Measurements from ENCODE around the gene PGA5. TPM values are rescaled to one million over a fixed set of nuclear protein-coding genes. Genes with fewer than 3 reads are reported as not detected.
A peak's percentile ranks its signal among the peaks of the same experiment; 100 is the strongest.

PGA5 gene
- polyA plus RNA-seq, 4 donors, result 0.43 to 3.8 (median 0.72) TPM

DNA sequence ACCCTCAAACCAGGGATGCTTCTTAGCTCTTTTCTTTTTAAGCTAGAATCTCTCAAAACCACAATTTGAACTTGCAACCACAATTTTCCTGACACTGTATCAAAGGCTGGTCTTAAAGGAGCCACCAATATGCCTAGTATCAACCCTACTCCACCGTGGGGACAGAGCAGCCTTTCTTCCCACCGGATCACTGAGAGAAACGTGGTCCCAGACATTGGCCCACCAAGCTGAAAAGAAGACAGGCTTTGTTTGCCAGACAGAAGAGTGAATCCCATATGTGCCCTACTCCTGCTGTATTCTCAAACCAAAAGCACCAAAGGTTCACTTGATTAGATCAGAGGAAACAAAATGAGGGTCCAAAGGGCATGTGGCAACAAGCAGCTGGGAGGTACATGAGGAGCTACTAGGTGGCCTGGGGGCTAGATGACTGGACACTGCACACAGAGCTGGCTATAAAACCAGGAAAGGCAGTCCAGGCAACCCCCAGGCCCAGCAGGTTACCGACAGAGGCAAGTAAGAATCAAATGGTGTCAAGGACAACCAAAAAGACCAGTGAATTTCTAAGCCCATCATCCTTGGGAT lies 57.8 kb downstream of the PGA5 start:
- H3K36me3 ChIP-seq (ENCODE audit: control insufficient read depth in 3 of 3, insufficient read depth in 2 of 3, low read depth in 1 of 3, low read length in 3 of 3), result peaks cover 17 to 52% (median 24%) of the 10 kb centered on the region in 3 donors
- peak; percentile 75 to 85 for DNase-seq
- 21 to 64% (median 41%) methylated on average over 4 of the region's 4 CpGs for WGBS, 3 donors
- H3K27ac ChIP-seq (ENCODE audit: low read depth in 1 of 3, low read length in 2 of 3), result no peak overlapping the region
- no peaks in the 10 kb centered on the region for H3K9me3 ChIP-seq (ENCODE audit: control insufficient read depth in 2 of 2, insufficient read depth in 1 of 2, low read depth in 1 of 2, low read length in 1 of 2)
- H3K27me3 ChIP-seq (ENCODE audit: control insufficient read depth in 3 of 3, insufficient read depth in 3 of 3, low read length in 3 of 3), result peaks cover 0 to 2% (median 0%) of the 10 kb centered on the region in 3 donors
- H3K4me1 ChIP-seq (ENCODE audit: control insufficient read depth in 3 of 3, insufficient read depth in 2 of 3, low read depth in 1 of 3, low read length in 2 of 3), result peaks cover 3 to 17% (median 8%) of the 10 kb centered on the region in 3 donors
- H3K4me3 ChIP-seq (ENCODE audit: low read depth in 1 of 3, low read length in 3 of 3), result no peak overlapping the region
- no peak for FAIRE-seq

Other genes with a start within 250 kb of the PGA5 start
- gene CD5, start 138.7 kb upstream of the PGA5 start, polyA plus RNA-seq, result 1 to 10 TPM in 1 of 4 donors, under 1 TPM in 3; 0.22 to 1.0 (median 0.86) TPM
- gene VPS37C, start 79.7 kb upstream of the PGA5 start, polyA plus RNA-seq, result 10 to 100 TPM; 17.8 to 40.4 (median 30.9) TPM
- 10 to 100 TPM in 2 of 4 donors, 1 to 10 TPM in 1, under 1 TPM in 1; 0.47 to 86.2 (median 8.5) TPM for gene PGA3, start 37.7 kb upstream of the PGA5 start, polyA plus RNA-seq
- gene PGA4, start 18.8 kb upstream of the PGA5 start, polyA plus RNA-seq, result 10 to 100 TPM in 1 of 4 donors, 1 to 10 TPM in 3; 5.4 to 49.3 (median 6.6) TPM
- gene VWCE, start 54.1 kb downstream of the PGA5 start, polyA plus RNA-seq, result 1 to 10 TPM in 3 of 4 donors, under 1 TPM in 1; 0.67 to 3.2 (median 2.1) TPM
- 100 to 1,000 TPM; 137 to 165 (median 153) TPM for gene DDB1, start 91.9 kb downstream of the PGA5 start, polyA plus RNA-seq
- 1,000 to 10,000 TPM in 1 of 4 donors, 100 to 1,000 TPM in 3; 240 to 1,038 (median 445) TPM for gene TKFC, start 92.1 kb downstream of the PGA5 start, polyA plus RNA-seq
- gene CYB561A3, start 120.7 kb downstream of the PGA5 start, polyA plus RNA-seq, result 10 to 100 TPM; 30.8 to 48.4 (median 32.0) TPM
- 10 to 100 TPM; 24.9 to 48.3 (median 38.7) TPM for gene TMEM138, start 121.2 kb downstream of the PGA5 start, polyA plus RNA-seq
- gene TMEM216, start 151.4 kb downstream of the PGA5 start, polyA plus RNA-seq, result 10 to 100 TPM; 10.1 to 28.9 (median 13.5) TPM
- gene CPSF7, start 188.8 kb downstream of the PGA5 start, polyA plus RNA-seq, result 10 to 100 TPM; 30.3 to 91.3 (median 47.7) TPM
- 10 to 100 TPM; 43.9 to 63.0 (median 52.1) TPM for gene SDHAF2, start 188.9 kb downstream of the PGA5 start, polyA plus RNA-seq